Spleen (tissue), 7 donors: ENCODE data around the gene ATOH8.

ENCODE experiments used
- CTCF ChIP-seq, 11 experiments: fragments of 200-600 bp in 7 of 11; fragments of 450-650 bp in 4 of 11; sonication (generic) in 4 of 11; IDR thresholded peaks in 8 of 11; conservative IDR thresholded peaks in 3 of 11; 1 replicate in 7 of 11; 2 replicates in 4 of 11; pipeline versions ENCODE4 v1.4.0 to v1.8.0; 2016 to 2021; ENCODE audit warnings: antibody characterized with exemption in 11 of 11, inconsistent platforms in 4 of 11, mild to moderate bottlenecking in 1 of 11
- POLR2A ChIP-seq, 3 donors: fragments of 450-650 bp; IDR thresholded peaks; one replicate each; pipeline ENCODE4 v1.5.1; 2017; ENCODE audit warnings: antibody characterized with exemption in 3 of 3, mild to moderate bottlenecking in 1 of 3
- donor health status: DM: no; HTN: no; CAD: no; lungs with moderate emphysema.
- donor health status: DM: no; HTN: no; CAD: no.
- donor health status: DM: no; HTN: no; CAD: no.

- TF ChIP-seq CTCF (IDR thresholded peaks at IDR 0.05 in 8 of 11, conservative IDR thresholded peaks at IDR 0.05 in 3 of 11) (no peak), POLR2A (IDR thresholded peaks at IDR 0.05) (no peak)
Measured at GRCh38 chr2:85743304-85743978, 10.3 kb upstream of the ATOH8 start.
